NCI-H1930 (cell line): ENCODE measurements around the gene SYCN.
"Not testable (repeated sequence)": the region's sequence is repeated elsewhere in the genome, so short reads cannot be mapped to it uniquely, and the experiment has no call there.

Experiments
- DNase-seq, 2 experiments: peaks; one replicate each; lab custom pipeline; 2025; lab: John Stamatoyannopoulos, UW

SYCN gene

GRCh38 chr19:39224910-39225309, 20.8 kb upstream of the SYCN start:
- no peak for DNase-seq

DNA sequence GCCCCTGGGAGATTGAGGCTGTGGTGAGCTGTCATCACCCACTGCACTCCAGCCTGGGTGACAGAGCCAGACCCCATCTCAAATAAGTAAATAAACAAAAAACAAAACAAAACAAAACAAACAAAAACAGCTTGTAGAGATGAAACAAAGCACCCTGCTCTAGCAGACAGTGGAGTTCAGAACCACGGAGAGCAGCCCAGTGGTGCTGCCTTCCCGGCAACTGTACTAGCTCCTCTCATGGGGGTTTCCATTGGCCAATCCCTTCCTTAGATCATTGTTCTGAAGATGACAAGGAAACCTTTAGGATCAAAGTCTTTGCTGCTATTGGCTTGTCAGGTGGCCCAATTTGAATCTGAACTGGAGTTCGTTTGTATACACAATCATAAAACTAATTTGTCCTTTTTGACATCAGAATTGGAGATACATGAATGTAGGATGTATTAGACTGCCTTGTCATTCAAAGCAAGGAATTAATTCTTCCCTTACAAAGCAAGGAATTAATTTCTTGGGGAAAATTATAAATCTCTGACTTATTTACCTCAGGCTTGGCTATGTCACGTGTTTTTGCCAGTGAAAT, 19.7 kb upstream of the SYCN start:
- DNase-seq = no peak

DNA sequence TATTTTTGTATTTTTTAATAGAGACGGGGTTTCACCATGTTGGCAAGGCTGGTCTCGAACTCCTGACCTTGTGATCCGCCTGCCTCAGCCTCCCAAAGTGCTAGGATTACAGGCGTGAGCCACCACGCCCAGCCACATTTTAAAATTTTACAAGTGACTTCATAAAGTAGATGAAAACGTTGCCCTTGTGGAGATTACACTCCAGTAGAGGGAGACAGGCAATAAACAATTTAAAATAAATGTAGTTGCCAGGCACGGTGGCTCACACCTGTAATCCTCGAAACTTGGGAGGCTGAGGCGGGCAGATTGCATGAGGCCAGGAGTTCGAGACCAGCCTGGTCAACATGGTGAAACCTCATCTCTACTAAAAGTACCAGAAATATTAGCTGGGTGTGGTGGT, 15.0 kb upstream of the SYCN start:
- DNase-seq = not testable (repeated sequence)

GRCh38 chr19:39218230-39219007, 14.4 kb upstream of the SYCN start:
- no peak for DNase-seq

DNA sequence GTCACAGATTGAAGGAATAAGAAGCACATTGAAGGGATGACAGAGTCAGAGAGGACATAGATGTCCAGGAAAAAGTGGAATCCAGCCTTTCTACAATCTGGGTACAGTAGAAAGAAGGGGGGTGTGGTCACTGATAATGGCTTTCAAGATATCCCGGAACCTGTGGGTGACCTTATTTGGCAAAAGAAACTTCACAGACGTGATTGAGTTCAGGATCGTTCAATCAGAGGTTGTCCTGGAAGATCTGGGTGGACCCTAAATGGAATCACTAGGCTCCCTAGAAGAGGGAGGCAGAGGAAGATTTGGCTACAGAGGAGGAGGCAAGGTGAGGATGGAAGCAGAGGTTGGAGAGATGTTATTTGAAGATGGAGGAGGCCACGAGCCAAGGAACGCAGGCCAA, 13.0 kb upstream of the SYCN start:
- no peak for DNase-seq

GRCh38 chr19:39215323-39215722, 11.3 kb upstream of the SYCN start:
- not testable (repeated sequence) for DNase-seq

DNA sequence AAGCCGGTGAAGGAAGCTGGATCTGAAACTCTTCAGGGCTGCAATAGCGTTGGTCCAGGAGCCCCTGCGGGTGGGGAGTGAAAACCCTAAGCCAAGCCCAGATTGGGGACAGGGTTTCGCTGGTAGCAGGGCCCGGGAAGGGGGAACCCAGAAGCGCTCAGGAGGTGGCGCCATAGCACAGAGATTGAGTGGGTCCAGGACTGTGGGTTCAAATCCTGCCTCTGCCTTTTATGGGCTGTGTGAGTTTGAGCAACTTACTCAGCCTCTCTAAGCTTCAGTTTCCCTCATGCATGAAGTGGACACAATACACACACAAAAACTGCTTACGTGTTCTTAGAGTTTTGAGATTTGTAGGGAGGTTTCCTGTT, 8.3 kb upstream of the SYCN start:
- DNase-seq = no peak

DNA sequence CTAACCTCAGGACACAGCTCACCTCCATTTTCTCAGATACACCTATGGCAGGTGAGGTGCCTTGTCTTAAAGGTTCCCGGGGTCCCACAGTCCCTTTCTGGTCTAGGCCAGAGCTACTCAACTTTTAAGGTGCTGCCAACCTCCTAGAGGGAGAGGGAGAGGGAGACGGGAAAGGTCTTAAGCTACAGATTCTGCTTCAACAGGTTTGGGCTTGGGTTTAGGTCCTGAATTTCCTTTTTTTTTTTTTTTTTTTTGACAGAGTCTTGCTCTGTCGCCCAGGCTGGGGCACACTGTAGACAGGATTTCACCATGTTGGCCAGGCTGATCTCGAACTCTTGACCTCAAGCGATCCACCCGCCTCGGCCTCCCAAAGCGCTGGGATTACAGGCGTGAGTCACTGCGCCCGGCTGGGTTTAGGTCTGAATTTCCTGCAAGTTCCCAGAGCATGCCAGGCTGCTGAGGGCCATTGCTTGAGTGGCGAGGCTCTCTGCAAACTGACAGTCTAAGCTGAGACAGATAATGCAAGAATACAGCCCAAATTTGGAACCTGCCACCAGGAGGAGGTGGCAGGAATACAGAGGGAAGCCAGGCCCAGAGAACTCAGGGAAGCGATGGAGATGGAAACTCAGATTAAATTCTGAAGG, 7.8 kb upstream of the SYCN start:
- no peak for DNase-seq

DNA sequence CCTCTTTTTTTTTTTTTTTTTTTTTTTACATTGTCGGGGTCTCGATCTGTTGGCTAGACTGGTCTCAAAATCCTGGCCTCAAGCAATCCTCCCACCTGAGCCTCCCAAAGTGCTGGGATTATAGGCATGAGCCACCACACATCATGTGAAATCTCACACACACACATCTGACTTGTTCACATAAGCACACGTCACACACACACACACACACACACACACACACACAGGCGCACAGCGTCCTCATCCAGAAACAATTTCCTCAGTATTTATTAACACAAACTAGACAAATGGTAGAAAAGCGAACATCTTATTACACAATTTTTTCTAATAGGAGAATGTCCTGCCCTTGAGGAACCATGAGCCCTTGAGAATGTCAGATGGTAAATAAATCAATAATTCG, 5.1 kb upstream of the SYCN start:
- no peak for DNase-seq

GRCh38 chr19:39208175-39208795, 4.2 kb upstream of the SYCN start:
- DNase-seq = no peak

DNA sequence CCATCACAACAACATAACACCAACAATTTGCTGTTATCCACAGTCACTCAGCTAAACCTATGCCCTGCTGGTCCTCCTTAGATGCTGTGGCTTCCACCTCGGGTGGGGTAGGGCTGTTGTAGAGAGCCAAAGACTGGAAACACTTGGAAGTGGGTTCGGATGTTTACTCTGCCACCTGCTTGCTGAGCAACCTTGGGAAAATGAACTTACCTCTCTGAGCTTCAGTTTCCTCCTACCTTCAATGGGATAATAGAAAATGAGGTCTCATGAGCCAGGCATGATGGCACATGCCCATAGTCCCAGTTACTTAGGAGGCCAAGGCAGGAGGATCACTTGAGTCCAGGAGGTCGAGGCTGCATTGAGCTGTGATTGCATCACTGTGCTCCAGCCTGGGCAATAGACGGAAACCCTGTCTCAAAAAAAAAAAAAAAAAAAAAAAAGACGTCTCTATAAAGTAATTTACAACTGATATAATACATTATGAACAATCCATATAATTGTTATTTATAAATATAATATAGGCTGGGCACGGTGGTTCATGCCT, 3.3 kb upstream of the SYCN start:
- no peak for DNase-seq

DNA sequence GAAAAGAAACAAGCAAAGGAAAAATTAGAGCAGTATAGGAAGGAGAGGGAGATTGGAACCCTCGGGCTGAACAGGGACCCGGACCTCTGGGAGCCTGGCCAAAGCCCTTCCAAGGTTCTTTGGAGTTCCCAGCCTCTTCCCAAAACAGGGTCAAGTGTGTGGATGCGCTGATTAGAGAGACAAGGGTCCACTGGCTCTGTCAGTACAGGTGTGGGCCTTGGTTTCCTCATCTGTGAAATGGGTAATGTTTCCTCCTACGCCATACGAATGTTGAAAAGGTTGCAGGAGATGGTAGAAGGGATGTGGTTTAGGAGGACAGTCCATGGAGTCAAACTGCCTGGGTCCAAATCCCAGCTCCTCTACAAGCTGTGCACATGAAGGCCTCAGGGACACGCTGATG, 2.1 kb upstream of the SYCN start:
- no peak for DNase-seq

GRCh38 chr19:39205449-39205764, 1.3 kb upstream of the SYCN start:
- no peak for DNase-seq

- no peak for DNase-seq
These were observed 1.1 kb downstream of the SYCN start for GRCh38 chr19:39202998-39203355.

DNA sequence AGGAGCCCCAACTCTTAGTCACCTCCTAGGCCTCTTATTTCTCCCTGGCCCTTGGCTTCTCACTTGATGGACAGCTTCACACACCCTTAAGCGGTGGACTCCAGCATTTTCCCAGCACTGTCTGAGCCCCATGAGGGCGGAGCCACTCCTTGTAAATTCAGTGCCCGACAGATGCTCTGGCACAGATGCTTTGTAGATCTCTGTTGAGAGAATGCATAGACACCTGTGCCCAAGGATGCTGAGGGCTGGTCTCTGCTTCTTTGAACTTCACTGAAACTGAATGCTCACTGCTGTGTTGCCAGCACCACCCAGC, 3.3 kb downstream of the SYCN start:
- no peak for DNase-seq

GRCh38 chr19:39200066-39200802, 3.8 kb downstream of the SYCN start:
- DNase-seq = no peak

GRCh38 chr19:39199025-39199424, 5.0 kb downstream of the SYCN start:
- DNase-seq = no peak

DNA sequence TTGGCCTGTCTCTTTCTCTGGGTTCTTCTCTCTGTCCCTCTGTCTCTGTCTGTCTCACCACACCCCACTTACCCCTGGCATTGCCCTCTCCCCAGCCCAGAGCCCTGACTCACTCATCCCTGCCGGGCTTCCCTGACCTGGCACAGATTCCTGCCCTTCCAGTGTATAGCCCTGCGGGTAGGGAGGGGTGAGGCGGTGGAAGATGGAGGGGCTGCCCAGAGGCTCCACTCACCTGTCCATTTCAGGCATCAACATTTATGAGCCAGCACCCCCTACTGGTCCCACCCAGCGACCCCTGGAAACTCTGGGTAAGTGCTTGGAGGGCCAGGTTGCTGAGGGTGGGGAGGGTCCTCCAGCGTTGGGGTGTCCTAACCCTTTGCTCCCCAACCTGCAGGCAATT, 6.3 kb downstream of the SYCN start:
- no peak for DNase-seq

- no peak for DNase-seq
These were observed 7.1 kb downstream of the SYCN start, which contains the start of gene NCCRP1 for GRCh38 chr19:39196860-39197562. NCCRP1 (plus strand) TSS chr19:39196964; CDS start chr19:39196983, 19 bp downstream.

- DNase-seq = no peak
These were observed 7.7 kb downstream of the SYCN start for GRCh38 chr19:39196320-39196719.

- DNase-seq = no peak
These were observed 8.3 kb downstream of the SYCN start for GRCh38 chr19:39195755-39196154.
